ENCODE measurements around the gene BST1. TPM values are rescaled to one million over a fixed set of nuclear protein-coding genes. Genes with fewer than 3 reads are reported as not detected.

BST1 gene
- total and polyA plus RNA-seq, 2 of the 8 experiments (the other 6 are each of a cell fraction or from before 2014, with no cell fraction given), result 0.52 to 0.54 TPM

DNA sequence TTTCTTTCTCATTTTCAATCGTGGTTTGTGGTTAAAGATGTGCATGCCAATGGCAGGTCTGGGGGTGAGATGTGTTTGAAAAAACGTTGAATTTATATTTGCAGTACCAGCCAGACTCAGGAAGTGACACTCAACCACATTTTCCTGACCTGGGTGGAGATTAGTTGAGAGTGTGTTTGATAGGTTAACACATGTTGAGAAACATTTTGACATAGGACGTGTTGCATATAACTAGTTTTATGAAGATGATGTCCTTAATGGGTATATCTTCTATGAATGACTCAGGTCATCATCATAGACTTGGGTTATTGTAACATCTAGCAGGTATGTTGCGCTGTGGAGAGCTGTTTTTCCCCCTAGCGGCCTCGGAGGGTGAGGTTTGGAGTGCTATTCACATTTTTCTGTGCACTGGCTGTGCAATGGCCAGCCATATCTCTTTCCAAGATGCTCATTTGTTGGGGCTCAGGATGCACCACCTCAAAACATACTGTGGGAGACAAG, 53.5 kb downstream of the BST1 start:
- Histone ChIP-seq H4K8ac (ENCODE audit: extremely low read depth, insufficient read depth, low read length) (no peak overlapping the region), H3K9me3 (ENCODE audit: insufficient read depth in 2 of 2, low read depth in 1 of 2, low read length in 1 of 2) (no peaks in the 10 kb centered on the region), H3K4me3 (ENCODE audit: extremely low read depth in 1 of 4, insufficient read depth in 2 of 4, low read depth in 3 of 4, low read length in 4 of 4) (no peak overlapping the region), H3K56ac (replicated peaks; ENCODE audit: insufficient read length, low read depth, low read length) (no peak overlapping the region), H4K5ac (ENCODE audit: insufficient read length, low read depth, low read length) (no peak overlapping the region), H3K27me3 (replicated peaks in 1 of 4; ENCODE audit: control insufficient read depth in 3 of 4, extremely low read depth in 1 of 4, insufficient read depth in 3 of 4, low read length in 3 of 4) (no peaks in the 10 kb centered on the region), H3K79me1 (ENCODE audit: low read depth, low read length) (no peaks in the 10 kb centered on the region), H3K23ac (ENCODE audit: insufficient read length) (no peak overlapping the region), H4K20me1 (replicated peaks in 1 of 2; ENCODE audit: control insufficient read depth in 1 of 2, insufficient read depth in 2 of 2, low read length in 2 of 2) (no peaks in the 10 kb centered on the region), H4K91ac (replicated peaks; ENCODE audit: insufficient read length, low read length) (no peak overlapping the region), H3K9ac (replicated peaks in 1 of 4; ENCODE audit: extremely low read depth in 1 of 4, low read depth in 3 of 4, low read length in 3 of 4) (no peak overlapping the region), H3K36me3 (ENCODE audit: control insufficient read depth in 2 of 4, insufficient read depth in 4 of 4, low read length in 3 of 4) (no peaks in the 10 kb centered on the region), H2AK5ac (ENCODE audit: low read depth, low read length) (no peak overlapping the region), H2AFZ (ENCODE audit: low read length) (no peak overlapping the region), H3K23me2 (ENCODE audit: low read depth, low read length) (no peaks in the 10 kb centered on the region), H2BK5ac (ENCODE audit: low read depth, low read length) (no peak overlapping the region), H3K4me2 (ENCODE audit: insufficient read depth in 1 of 2, low read depth in 2 of 2, low read length in 2 of 2) (no peak overlapping the region), H3K14ac (ENCODE audit: insufficient read length) (no peak overlapping the region), H2BK15ac (ENCODE audit: low read length) (no peak overlapping the region), H3K18ac (ENCODE audit: extremely low read depth, low read length) (no peak overlapping the region), H2BK12ac (ENCODE audit: low read depth, low read length) (no peak overlapping the region), H2BK120ac (replicated peaks; ENCODE audit: low read depth, low read length) (no peak overlapping the region), H3K27ac (ENCODE audit: low read depth, low read length) (no peak overlapping the region), H3K4ac (replicated peaks; ENCODE audit: insufficient read length, low read depth, low read length) (no peak overlapping the region), H3K79me2 (ENCODE audit: control insufficient read depth in 1 of 2, insufficient read depth in 2 of 2, low read length in 2 of 2) (no peaks in the 10 kb centered on the region), H2BK20ac (ENCODE audit: low read length) (no peak overlapping the region), H3K4me1 (replicated peaks in 1 of 4; ENCODE audit: control insufficient read depth in 3 of 4, insufficient read depth in 4 of 4, low read length in 3 of 4) (no peaks in the 10 kb centered on the region)
- FAIRE-seq (peak; percentile 48), DNase-seq (ENCODE audit: low read depth in 1 of 2, low spot score in 2 of 2) (no peak)
- TF ChIP-seq CTCF (IDR thresholded peaks at IDR 0.05; ENCODE audit: control extremely low read depth in 1 of 3, insufficient read depth in 1 of 3, low read depth in 1 of 3, low read length in 3 of 3), result peak in 1 of 3 experiments; percentile 2; a peak in 1 of 4 replicates
- TF ChIP-seq POLR2AphosphoS5 (IDR thresholded peaks at IDR 0.05; ENCODE audit: low read depth, low read length), result no peak
- POLR2A ChIA-PET (ENCODE audit: partially characterized antibody), result no interaction called here
- WGBS, 2 experiments (ENCODE audit: extremely low coverage in 1 of 2, insufficient coverage in 1 of 2, insufficient read length in 1 of 2, insufficient replicate concordance in 2 of 2, low coverage in 1 of 2, low lambda C conversion rate in 2 of 2, missing lambda C conversion rate in 1 of 2), result 81% methylated on average over 6 of the region's 6 CpGs; no CpG with 5 or more reads in 1 of the 2 experiments
- CTCF ChIA-PET (ENCODE audit: partially characterized antibody), result interaction anchor here (0.7 to 3.9 kb wide), 8 partner anchors 8 to 299 kb away, joined by 3 to 21 read pairs (median 3); no protein-coding TSS in a partner anchor
